HG02885 (cell line): ENCODE results near the gene ATP1B1.

ENCODE experiments used
- ATAC-seq: cut with Tn5 transposase; IDR thresholded peaks from one replicate; pipeline ENCODE4 v1.9.1; 2021; ENCODE audit warnings: mild to moderate bottlenecking; ENCODE audit not compliant: unreplicated experiment, poor library complexity

ATP1B1 gene

GRCh38 chr1:169092399-169092798 is 14.1 kb upstream of the ATP1B1 start:
- ATAC-seq, result no peak

- ATAC-seq, result no peak
These were observed 11.5 kb upstream of the ATP1B1 start for GRCh38 chr1:169094897-169095569.

GRCh38 chr1:169098380-169098779 is 8.1 kb upstream of the ATP1B1 start:
- ATAC-seq, result no peak

GRCh38 chr1:169099561-169099960 is 6.9 kb upstream of the ATP1B1 start:
- ATAC-seq, result no peak

GRCh38 chr1:169100208-169100607 is 6.3 kb upstream of the ATP1B1 start:
- ATAC-seq, result no peak

GRCh38 chr1:169100651-169101088 is 5.8 kb upstream of the ATP1B1 start:
- ATAC-seq, result no peak

GRCh38 chr1:169102567-169102966 is 3.9 kb upstream of the ATP1B1 start:
- no peak for ATAC-seq

- ATAC-seq, result no peak
These were observed 3.5 kb upstream of the ATP1B1 start for GRCh38 chr1:169103002-169103401.

- no peak for ATAC-seq
These were observed 3.0 kb upstream of the ATP1B1 start for GRCh38 chr1:169103480-169103893.

GRCh38 chr1:169105087-169105433 is 1.4 kb upstream of the ATP1B1 start:
- ATAC-seq, result no peak

GRCh38 chr1:169105434-169106094 is 926 bp upstream of the ATP1B1 start:
- ATAC-seq, result peak; percentile 44

GRCh38 chr1:169106921-169107602 is 572 bp downstream of the ATP1B1 start:
- peak; percentile 1 for ATAC-seq

GRCh38 chr1:169107603-169108208 is 1.2 kb downstream of the ATP1B1 start:
- no peak for ATAC-seq

GRCh38 chr1:169108223-169108622 is 1.7 kb downstream of the ATP1B1 start:
- no peak for ATAC-seq

GRCh38 chr1:169108863-169109560 is 2.5 kb downstream of the ATP1B1 start:
- ATAC-seq, result no peak

- no peak for ATAC-seq
These were observed 3.2 kb downstream of the ATP1B1 start for GRCh38 chr1:169109561-169110134.

GRCh38 chr1:169110236-169110635 is 3.7 kb downstream of the ATP1B1 start:
- ATAC-seq, result no peak

- ATAC-seq, result no peak
These were observed 4.4 kb downstream of the ATP1B1 start for GRCh38 chr1:169110689-169111447.

GRCh38 chr1:169111472-169111871 is 5.0 kb downstream of the ATP1B1 start:
- no peak for ATAC-seq
